ENCODE data around the gene RNF41.

The RNF41 gene

DNA sequence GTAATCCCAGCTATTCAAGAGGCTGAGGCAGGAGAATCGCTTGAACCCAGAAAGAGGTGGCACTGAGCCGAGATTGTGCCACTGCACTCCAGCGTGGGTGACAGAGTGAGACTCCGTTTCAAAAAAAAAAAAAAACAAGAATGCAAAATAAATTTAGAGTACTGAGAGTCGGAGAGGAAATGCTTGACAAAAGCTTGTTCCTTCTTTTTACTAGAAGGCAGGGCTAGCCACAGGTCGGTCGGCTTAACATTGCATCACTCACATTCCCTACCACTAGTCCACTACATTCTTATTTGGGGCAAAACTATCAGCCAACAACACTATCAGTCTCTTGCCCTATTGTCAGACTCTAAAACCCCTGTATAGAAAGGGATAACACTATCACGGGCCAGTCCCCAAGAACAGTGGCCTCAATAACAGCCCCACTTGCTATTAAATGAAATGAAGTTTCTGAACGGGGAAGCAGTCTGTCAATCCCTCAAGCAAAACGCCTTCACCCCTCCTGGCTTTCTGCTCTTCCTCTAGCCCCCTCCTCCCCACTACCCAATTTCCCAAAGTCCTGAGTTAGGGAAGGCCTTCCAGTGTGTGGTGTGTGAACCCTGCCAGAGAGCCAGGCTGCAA is 1.0 kb downstream of the RNF41 start:
- H3K4me1 ChIP-seq (ENCODE audit: insufficient read depth, low read length) = peaks cover 26% of the 10 kb centered on the region
- no peak overlapping the region for H2AFZ ChIP-seq (ENCODE audit: low read depth, low read length)
- peaks cover 2% of the 10 kb centered on the region for H3K9me3 ChIP-seq (ENCODE audit: low read length)
- peaks cover 7% of the 10 kb centered on the region for H3K36me3 ChIP-seq (ENCODE audit: insufficient read depth, low read length)
- H3K4me3 ChIP-seq (ENCODE audit: low read length) = peak overlapping the region; percentile 76
- no peaks in the 10 kb centered on the region for H3K27me3 ChIP-seq (ENCODE audit: insufficient read depth, low read length)

DNA sequence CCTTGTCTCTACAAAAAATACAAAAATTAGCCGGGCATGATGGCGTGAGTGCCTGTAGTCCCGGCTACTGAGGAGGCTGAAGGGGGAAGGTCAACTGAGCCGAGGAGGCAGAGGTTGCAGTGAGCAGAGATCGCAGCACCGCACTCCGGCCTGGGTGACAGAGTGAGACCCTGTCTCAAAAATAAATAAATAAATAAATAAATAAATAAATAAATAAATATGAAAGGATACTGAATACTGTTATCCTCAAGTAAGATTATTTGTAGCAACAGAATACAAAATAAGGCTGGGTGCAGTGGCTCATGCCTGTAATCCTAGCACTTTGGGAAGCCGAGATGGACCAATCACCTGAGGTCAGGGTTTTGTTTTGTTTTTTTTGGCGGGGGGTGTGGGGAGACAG is 1.9 kb downstream of the RNF41 start:
- Histone ChIP-seq H3K4me3 (ENCODE audit: low read length) (no peak overlapping the region), H3K9me3 (ENCODE audit: low read length) (peaks cover 2% of the 10 kb centered on the region)

DNA sequence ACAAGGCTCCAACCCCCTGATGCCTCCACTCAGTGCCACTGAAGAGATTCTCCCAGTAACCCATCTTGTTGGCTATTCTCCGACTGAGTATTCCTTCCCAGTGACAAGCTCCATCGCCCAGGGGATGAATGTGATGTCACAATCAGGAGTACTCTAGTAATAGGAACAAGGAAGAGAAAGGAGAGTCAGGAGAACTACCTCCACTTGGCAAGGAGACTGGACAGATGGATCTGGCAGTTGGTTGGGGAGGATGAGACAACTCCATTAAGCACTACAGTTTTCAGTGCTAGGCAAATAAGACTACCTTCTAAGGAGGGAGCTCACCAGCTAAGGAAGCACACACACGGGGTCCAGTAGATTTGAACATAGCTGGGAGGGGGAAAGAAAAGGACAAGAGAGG is 5.3 kb downstream of the RNF41 start:
- H3K27me3 ChIP-seq (ENCODE audit: insufficient read depth, low read length) = no peaks in the 10 kb centered on the region
- H3K4me1 ChIP-seq (ENCODE audit: insufficient read depth, low read length) = peaks cover 6% of the 10 kb centered on the region
- peaks cover 2% of the 10 kb centered on the region for H3K9me3 ChIP-seq (ENCODE audit: low read length)
- peaks cover 41% of the 10 kb centered on the region for H3K36me3 ChIP-seq (ENCODE audit: insufficient read depth, low read length)
- H3K4me3 ChIP-seq (ENCODE audit: low read length) = no peak overlapping the region
- H2AFZ ChIP-seq (ENCODE audit: low read depth, low read length) = no peak overlapping the region

More for the DNA sequence above, 1.9 kb downstream of the RNF41 start:
- Histone ChIP-seq H3K27me3 (ENCODE audit: insufficient read depth, low read length) (no peaks in the 10 kb centered on the region), H2AFZ (ENCODE audit: low read depth, low read length) (no peak overlapping the region), H3K36me3 (ENCODE audit: insufficient read depth, low read length) (peaks cover 12% of the 10 kb centered on the region), H3K4me1 (ENCODE audit: insufficient read depth, low read length) (peaks cover 20% of the 10 kb centered on the region)

DNA sequence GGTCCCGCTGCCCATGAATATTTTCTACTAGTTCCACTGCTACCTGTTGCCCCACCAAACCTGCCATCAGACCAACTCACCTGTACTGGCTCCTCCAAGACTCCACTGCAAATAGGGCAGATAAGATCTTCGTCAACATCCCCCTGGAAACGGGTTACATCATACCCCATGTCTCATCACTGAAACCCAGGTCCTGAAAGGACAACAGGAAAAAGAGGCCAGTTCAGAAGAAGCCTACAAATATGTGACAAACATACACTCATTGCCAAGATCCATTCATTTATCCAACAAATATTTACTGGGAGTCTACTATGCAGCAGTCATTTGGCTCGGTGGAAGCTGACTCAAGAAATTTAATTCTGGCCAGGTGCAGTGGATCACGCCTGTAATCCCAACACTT is 7.8 kb downstream of the RNF41 start:
- Histone ChIP-seq H3K4me3 (ENCODE audit: low read length) (no peak overlapping the region), H3K4me1 (ENCODE audit: insufficient read depth, low read length) (no peaks in the 10 kb centered on the region), H3K9me3 (ENCODE audit: low read length) (peaks cover 2% of the 10 kb centered on the region), H2AFZ (ENCODE audit: low read depth, low read length) (no peak overlapping the region), H3K27me3 (ENCODE audit: insufficient read depth, low read length) (no peaks in the 10 kb centered on the region), H3K36me3 (ENCODE audit: insufficient read depth, low read length) (peaks cover 60% of the 10 kb centered on the region)

DNA sequence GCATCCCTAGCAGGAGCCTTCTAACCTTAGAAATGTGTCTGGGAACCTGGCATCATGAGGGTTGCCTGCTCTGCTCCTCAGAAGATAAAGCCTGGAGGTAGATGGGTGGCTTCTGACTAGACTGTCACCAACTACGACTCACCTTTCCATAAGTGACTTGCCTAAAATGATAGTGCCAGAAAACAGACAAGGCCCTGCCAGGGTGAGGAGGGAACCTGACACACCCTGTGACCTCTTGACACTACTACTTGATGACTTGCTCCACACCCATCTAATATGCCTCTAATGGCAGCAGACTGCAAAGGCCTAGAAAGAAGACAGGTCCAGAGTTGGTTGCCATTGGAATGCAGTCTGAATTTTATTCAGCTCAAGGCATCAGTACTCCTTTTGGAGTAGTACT is 9.4 kb downstream of the RNF41 start:
- Histone ChIP-seq H3K27me3 (ENCODE audit: insufficient read depth, low read length) (no peaks in the 10 kb centered on the region), H2AFZ (ENCODE audit: low read depth, low read length) (no peak overlapping the region), H3K4me3 (ENCODE audit: low read length) (no peak overlapping the region), H3K36me3 (ENCODE audit: insufficient read depth, low read length) (peaks cover 69% of the 10 kb centered on the region), H3K9me3 (ENCODE audit: low read length) (no peaks in the 10 kb centered on the region), H3K4me1 (ENCODE audit: insufficient read depth, low read length) (no peaks in the 10 kb centered on the region)

DNA sequence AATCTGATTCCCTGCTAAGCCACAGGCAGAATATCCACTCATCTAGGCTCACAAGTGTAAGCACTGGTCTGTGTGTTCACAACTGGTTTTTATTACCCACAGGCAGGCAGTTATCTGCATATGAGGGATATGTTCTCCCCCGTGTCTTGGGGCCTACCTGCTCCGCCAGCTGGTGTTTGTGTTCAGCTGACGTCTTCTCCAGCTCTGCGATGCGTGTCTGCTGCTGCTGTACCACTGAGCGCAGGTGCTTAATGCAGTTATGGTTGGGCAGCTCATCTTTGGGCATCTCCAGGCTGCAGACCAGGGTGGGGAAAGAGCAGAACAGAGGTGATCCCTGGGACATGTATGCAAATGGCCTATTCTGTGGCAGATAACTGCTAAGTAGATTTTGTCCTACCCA is 13.7 kb downstream of the RNF41 start:
- H3K4me3 ChIP-seq (ENCODE audit: low read length) = no peak overlapping the region

DNA sequence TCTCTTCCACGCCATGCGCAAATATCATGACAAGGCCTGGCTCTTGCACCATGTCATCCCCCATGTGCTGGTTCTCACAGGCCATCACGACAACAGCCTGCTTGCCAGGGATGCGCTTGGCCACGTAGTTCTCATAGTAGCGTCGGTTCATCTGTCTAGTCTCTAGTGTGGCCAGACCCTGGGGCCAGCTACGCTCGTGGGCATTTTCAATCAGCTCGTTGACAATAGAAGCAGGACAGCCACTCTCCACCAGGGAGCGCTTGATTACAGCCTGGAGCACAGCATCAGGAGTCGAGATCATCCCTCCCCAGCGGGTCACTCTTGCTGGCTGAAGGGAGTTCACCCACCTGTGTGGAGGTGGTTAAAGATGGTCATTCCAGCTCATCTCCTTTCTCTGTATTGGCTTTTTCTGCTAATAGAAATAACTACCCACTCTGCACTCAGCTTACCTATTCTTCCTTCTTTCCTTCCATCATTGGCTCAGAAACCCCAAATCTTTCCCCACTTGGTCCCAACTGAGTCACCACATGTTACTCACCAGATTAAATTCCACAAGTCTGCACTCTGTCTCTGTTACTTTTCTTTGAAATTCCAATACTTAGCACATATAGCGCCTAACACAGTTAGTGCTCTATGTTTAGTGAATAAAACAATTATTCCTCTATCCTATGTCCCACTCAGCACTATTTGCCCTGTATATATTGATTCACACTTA is 15.1 kb downstream of the RNF41 start:
- Histone ChIP-seq H3K36me3 (ENCODE audit: insufficient read depth, low read length) (peaks cover 54% of the 10 kb centered on the region), H3K27me3 (ENCODE audit: insufficient read depth, low read length) (no peaks in the 10 kb centered on the region), H2AFZ (ENCODE audit: low read depth, low read length) (no peak overlapping the region), H3K4me3 (ENCODE audit: low read length) (no peak overlapping the region), H3K4me1 (ENCODE audit: insufficient read depth, low read length) (no peaks in the 10 kb centered on the region), H3K9me3 (ENCODE audit: low read length) (no peaks in the 10 kb centered on the region)

More for the DNA sequence above, 13.7 kb downstream of the RNF41 start:
- no peaks in the 10 kb centered on the region for H3K9me3 ChIP-seq (ENCODE audit: low read length)
- H3K4me1 ChIP-seq (ENCODE audit: insufficient read depth, low read length) = no peaks in the 10 kb centered on the region
- H2AFZ ChIP-seq (ENCODE audit: low read depth, low read length) = no peak overlapping the region
- H3K36me3 ChIP-seq (ENCODE audit: insufficient read depth, low read length) = peaks cover 67% of the 10 kb centered on the region
- H3K27me3 ChIP-seq (ENCODE audit: insufficient read depth, low read length) = no peaks in the 10 kb centered on the region

DNA sequence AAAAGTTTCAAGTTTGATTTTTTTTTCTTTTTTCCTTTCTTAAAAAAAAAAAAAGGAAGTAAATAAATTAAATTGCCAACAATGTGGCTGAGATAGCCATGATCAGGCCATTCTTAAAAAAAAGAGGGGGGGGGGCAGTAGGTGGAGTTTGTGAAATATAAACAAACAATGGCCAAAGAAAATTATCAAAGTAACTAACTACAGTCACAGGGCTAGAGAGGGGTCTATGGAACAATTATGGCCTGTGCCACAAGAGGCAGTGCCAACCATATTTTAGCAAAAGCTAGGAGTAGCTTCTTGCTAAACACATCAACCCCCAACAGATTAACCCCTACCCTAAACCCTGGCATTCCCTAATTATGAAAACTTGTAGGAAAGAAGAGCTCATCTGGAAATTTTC is 16.3 kb downstream of the RNF41 start:
- no peaks in the 10 kb centered on the region for H3K27me3 ChIP-seq (ENCODE audit: insufficient read depth, low read length)
- H3K4me3 ChIP-seq (ENCODE audit: low read length) = no peak overlapping the region
- H3K4me1 ChIP-seq (ENCODE audit: insufficient read depth, low read length) = no peaks in the 10 kb centered on the region
- no peak overlapping the region for H2AFZ ChIP-seq (ENCODE audit: low read depth, low read length)
- H3K9me3 ChIP-seq (ENCODE audit: low read length) = no peaks in the 10 kb centered on the region
- H3K36me3 ChIP-seq (ENCODE audit: insufficient read depth, low read length) = peaks cover 45% of the 10 kb centered on the region

DNA sequence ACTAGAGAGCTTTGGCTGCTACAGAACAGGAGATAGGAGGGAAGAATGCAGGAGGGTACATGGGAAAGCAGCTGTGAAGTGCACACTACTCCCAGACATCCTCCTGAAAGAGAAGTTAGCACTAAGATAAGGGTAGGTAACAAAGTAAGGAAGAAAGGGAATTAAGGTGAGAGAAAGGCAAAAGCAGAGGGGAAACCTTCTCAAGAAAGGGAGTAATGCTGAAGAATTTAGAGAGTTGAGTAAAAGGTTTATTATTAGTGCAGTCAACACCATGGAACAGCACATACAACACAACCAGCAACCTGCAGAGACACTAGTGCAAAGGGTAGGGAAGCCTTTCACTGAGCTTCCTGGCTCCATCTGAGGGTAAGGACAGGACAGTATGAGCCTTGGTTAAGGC is 17.4 kb downstream of the RNF41 start:
- Histone ChIP-seq H3K9me3 (ENCODE audit: low read length) (no peaks in the 10 kb centered on the region), H3K4me3 (ENCODE audit: low read length) (no peak overlapping the region), H2AFZ (ENCODE audit: low read depth, low read length) (no peak overlapping the region), H3K36me3 (ENCODE audit: insufficient read depth, low read length) (peaks cover 37% of the 10 kb centered on the region), H3K4me1 (ENCODE audit: insufficient read depth, low read length) (no peaks in the 10 kb centered on the region), H3K27me3 (ENCODE audit: insufficient read depth, low read length) (no peaks in the 10 kb centered on the region)

DNA sequence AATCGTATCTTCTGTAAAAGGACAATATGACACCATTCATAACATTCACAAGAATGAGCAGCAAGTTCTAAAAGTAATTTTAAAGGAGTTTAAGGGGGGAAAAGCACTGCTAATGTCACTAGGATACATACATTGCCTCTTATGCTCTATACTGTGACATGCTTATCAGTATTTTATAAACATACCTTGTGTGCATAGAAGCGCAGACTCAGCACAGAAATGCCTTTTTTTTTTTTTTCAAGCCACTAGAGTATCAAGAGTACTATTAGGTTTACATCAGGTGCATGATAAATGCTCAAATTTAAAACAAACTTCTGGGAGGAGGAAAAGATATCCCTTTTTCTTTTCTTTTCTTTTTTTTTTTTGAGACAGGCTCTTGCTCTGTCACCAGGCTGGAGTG is 18.9 kb downstream of the RNF41 start:
- Histone ChIP-seq H3K36me3 (ENCODE audit: insufficient read depth, low read length) (peaks cover 30% of the 10 kb centered on the region), H3K27me3 (ENCODE audit: insufficient read depth, low read length) (no peaks in the 10 kb centered on the region), H2AFZ (ENCODE audit: low read depth, low read length) (no peak overlapping the region), H3K9me3 (ENCODE audit: low read length) (no peaks in the 10 kb centered on the region), H3K4me1 (ENCODE audit: insufficient read depth, low read length) (no peaks in the 10 kb centered on the region), H3K4me3 (ENCODE audit: low read length) (no peak overlapping the region)

DNA sequence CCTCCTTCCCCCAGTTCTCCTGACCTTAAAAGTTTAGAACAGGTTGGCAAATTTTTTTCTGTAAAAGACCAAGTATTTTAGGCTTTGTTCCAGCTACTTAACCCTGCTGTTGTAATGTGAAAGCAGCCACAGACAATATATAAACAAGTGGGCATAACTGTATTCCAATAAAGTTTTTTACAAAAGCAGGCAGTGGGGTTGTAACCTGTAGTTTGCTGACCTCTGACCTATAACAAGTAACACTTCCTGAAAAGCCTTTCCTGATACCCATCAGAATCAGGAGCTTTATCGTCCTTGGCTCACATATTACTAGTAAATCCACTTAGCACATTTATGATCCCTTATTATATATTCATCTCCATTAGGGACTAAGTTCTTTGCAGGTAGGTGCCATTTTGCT is 19.4 kb downstream of the RNF41 start:
- Histone ChIP-seq H2AFZ (ENCODE audit: low read depth, low read length) (no peak overlapping the region), H3K27me3 (ENCODE audit: insufficient read depth, low read length) (no peaks in the 10 kb centered on the region), H3K36me3 (ENCODE audit: insufficient read depth, low read length) (peaks cover 25% of the 10 kb centered on the region), H3K4me3 (ENCODE audit: low read length) (no peak overlapping the region), H3K4me1 (ENCODE audit: insufficient read depth, low read length) (no peaks in the 10 kb centered on the region), H3K9me3 (ENCODE audit: low read length) (no peaks in the 10 kb centered on the region)

DNA sequence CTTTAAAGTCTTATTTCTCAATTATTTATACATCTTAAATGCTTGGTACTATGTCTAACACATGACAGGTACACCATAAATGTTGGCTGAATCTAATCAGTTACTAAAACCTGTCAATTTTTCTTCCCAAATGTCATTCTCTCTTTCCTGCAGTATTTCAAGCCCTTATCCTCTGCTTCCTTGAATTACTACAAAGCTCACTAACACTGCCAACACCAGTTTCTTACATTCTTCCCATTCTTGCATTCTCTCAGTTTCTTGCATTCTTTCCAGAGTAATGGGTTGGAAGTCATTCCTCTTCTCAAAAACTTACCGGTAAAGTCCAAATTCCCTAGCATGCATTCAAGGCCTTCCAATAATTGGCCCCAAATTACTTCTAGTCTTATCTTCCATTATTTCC is 22.9 kb downstream of the RNF41 start:
- H2AFZ ChIP-seq (ENCODE audit: low read depth, low read length) = no peak overlapping the region

DNA sequence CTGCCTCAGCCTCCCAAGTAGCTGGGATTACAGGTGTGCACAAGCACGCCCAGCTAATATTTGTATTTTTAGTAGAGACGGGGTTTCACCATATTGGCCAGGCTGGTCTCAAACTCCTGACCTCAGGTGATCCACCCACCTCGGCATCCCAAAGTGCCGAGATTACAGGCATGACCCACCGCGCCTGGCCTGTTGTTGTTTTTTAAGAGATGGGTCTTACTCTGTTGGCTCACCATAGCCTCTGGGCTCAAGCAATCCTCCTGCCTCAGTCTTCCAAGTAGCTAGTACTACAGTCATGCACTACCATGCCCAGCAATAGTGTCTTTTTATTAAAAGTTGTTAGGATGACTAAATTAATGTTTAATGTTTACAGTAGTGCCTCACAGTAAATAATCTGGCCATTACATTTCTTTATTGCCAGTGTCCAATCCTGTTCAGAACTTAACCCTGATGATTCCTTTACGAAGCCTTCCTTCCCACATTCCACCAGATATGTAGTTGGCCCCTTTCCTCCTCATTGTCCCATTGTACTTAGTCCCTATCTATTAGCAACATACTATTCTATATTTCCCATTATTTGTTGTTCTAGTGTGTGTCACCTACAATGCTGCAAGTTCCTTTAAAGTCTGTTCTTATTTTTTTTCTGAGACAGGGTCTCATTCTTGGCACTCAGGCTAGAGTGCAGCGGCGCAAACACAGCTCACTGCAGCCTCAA is 23.6 kb downstream of the RNF41 start:
- H3K27me3 ChIP-seq (ENCODE audit: insufficient read depth, low read length) = no peaks in the 10 kb centered on the region
- H3K36me3 ChIP-seq (ENCODE audit: insufficient read depth, low read length) = no peaks in the 10 kb centered on the region
- H3K9me3 ChIP-seq (ENCODE audit: low read length) = no peaks in the 10 kb centered on the region
- no peak overlapping the region for H3K4me3 ChIP-seq (ENCODE audit: low read length)
- H2AFZ ChIP-seq (ENCODE audit: low read depth, low read length) = no peak overlapping the region
- H3K4me1 ChIP-seq (ENCODE audit: insufficient read depth, low read length) = no peaks in the 10 kb centered on the region

More for the DNA sequence above, 22.9 kb downstream of the RNF41 start:
- Histone ChIP-seq H3K27me3 (ENCODE audit: insufficient read depth, low read length) (no peaks in the 10 kb centered on the region), H3K4me3 (ENCODE audit: low read length) (no peak overlapping the region), H3K4me1 (ENCODE audit: insufficient read depth, low read length) (no peaks in the 10 kb centered on the region), H3K36me3 (ENCODE audit: insufficient read depth, low read length) (no peaks in the 10 kb centered on the region), H3K9me3 (ENCODE audit: low read length) (no peaks in the 10 kb centered on the region)

All from neuron (in vitro differentiated cells).